GM18508 (cell line): Measurements from ENCODE around the gene PCNX1.

Experiments
- ATAC-seq: cut with Tn5 transposase; IDR thresholded peaks from one replicate; pipeline ENCODE4 v1.9.1; 2021; ENCODE audit warnings: moderate number of reproducible peaks; ENCODE audit not compliant: insufficient read depth, unreplicated experiment

PCNX1 gene

GRCh38 chr14:70954068-70954467 lies 46.8 kb downstream of the PCNX1 start:
- ATAC-seq = no peak

GRCh38 chr14:70955543-70956480 lies 48.6 kb downstream of the PCNX1 start:
- ATAC-seq = no peak

- ATAC-seq = no peak
Observed at GRCh38 chr14:70956511-70956910, 49.3 kb downstream of the PCNX1 start.

GRCh38 chr14:70957710-70958109 lies 50.5 kb downstream of the PCNX1 start:
- no peak for ATAC-seq

GRCh38 chr14:70962935-70963334 lies 55.7 kb downstream of the PCNX1 start:
- ATAC-seq = no peak

GRCh38 chr14:70964492-70964891 lies 57.2 kb downstream of the PCNX1 start:
- ATAC-seq = no peak

GRCh38 chr14:70971560-70971959 lies 64.3 kb downstream of the PCNX1 start:
- no peak for ATAC-seq

GRCh38 chr14:70972107-70972976 lies 65.1 kb downstream of the PCNX1 start:
- ATAC-seq = no peak

GRCh38 chr14:70976591-70976990 lies 69.3 kb downstream of the PCNX1 start:
- ATAC-seq = no peak

GRCh38 chr14:70981000-70981952 lies 74.0 kb downstream of the PCNX1 start:
- no peak for ATAC-seq

- no peak for ATAC-seq
Observed at GRCh38 chr14:70982200-70982599, 74.9 kb downstream of the PCNX1 start.

GRCh38 chr14:70987041-70987440 lies 79.8 kb downstream of the PCNX1 start:
- no peak for ATAC-seq

GRCh38 chr14:70988452-70988851 lies 81.2 kb downstream of the PCNX1 start:
- ATAC-seq = no peak

- no peak for ATAC-seq
Observed at GRCh38 chr14:70993931-70994330, 86.7 kb downstream of the PCNX1 start.

- ATAC-seq = no peak
Observed at GRCh38 chr14:70995211-70995610, 88.0 kb downstream of the PCNX1 start.

- no peak for ATAC-seq
Observed at GRCh38 chr14:70995671-70996070, 88.4 kb downstream of the PCNX1 start.

- no peak for ATAC-seq
Observed at GRCh38 chr14:70999117-70999516, 91.9 kb downstream of the PCNX1 start.

GRCh38 chr14:71000091-71000490 lies 92.8 kb downstream of the PCNX1 start:
- no peak for ATAC-seq

GRCh38 chr14:71001742-71002141 lies 94.5 kb downstream of the PCNX1 start:
- no peak for ATAC-seq

- no peak for ATAC-seq
Observed at GRCh38 chr14:71003156-71003555, 95.9 kb downstream of the PCNX1 start.
